CD14-positive monocyte (primary cell): ENCODE results near the gene SETX. TPM values are rescaled to one million over a fixed set of nuclear protein-coding genes. Genes with fewer than 3 reads are reported as not detected.

Experiments used
- DNase-seq, 3 donors: peaks; one replicate each; pipeline ENCODE4 v3.0.0-alpha.2; 2011 to 2022
- H2AFZ ChIP-seq: 2 replicates; pipeline ENCODE4 v1.6.0; 2012; ENCODE audit warnings: mild to moderate bottlenecking, low read depth, low read length, inconsistent platforms; ENCODE audit not compliant: insufficient read depth, poor library complexity, severe bottlenecking
- H3K27ac ChIP-seq, 2 donors: 1 replicate in 1 of 2; 2 replicates in 1 of 2; pipeline ENCODE4 v1.5.1; 2012 to 2013; ENCODE audit warnings: low read length in 2 of 2, control low read depth in 1 of 2, inconsistent platforms in 1 of 2, low read depth in 1 of 2, mild to moderate bottlenecking in 1 of 2
- H3K27me3 ChIP-seq, 2 donors: one replicate each; pipeline versions ENCODE4 v1.6.0 to v1.6.1; 2011 to 2013; ENCODE audit warnings: low read length in 2 of 2; ENCODE audit not compliant: control insufficient read depth in 2 of 2, insufficient read depth in 2 of 2
- H3K36me3 ChIP-seq, 2 donors: replicated peaks in 1 of 2; 1 replicate in 1 of 2; 2 replicates in 1 of 2; pipeline versions ENCODE4 v1.5.1 to v1.6.1; 2012 to 2013; ENCODE audit warnings: low read length in 2 of 2, control low read depth in 1 of 2, inconsistent platforms in 1 of 2, mild to moderate bottlenecking in 1 of 2; ENCODE audit not compliant: insufficient read depth in 2 of 2, control insufficient read depth in 1 of 2
- H3K4me1 ChIP-seq, 2 donors: 1 replicate in 1 of 2; 2 replicates in 1 of 2; pipeline versions ENCODE4 v1.5.1 to v1.6.1; 2012 to 2013; ENCODE audit warnings: low read length in 2 of 2, control low read depth in 1 of 2, inconsistent platforms in 1 of 2, mild to moderate bottlenecking in 1 of 2, moderate library complexity in 1 of 2; ENCODE audit not compliant: insufficient read depth in 2 of 2, control insufficient read depth in 1 of 2
- H3K4me2 ChIP-seq: replicated peaks from 2 replicates; pipeline ENCODE3; 2012; ENCODE audit warnings: low read length, moderate library complexity, mild to moderate bottlenecking; ENCODE audit not compliant: poor library complexity, severe bottlenecking; ENCODE audit errors: extremely low read depth
- H3K4me3 ChIP-seq, 3 experiments: fragments of 200-600 bp in 1 of 3; sonication (generic) in 1 of 3; replicated peaks in 1 of 3; 1 replicate in 2 of 3; 2 replicates in 1 of 3; pipeline ENCODE4 v1.5.1; 2011 to 2013; ENCODE audit warnings: low read length in 3 of 3, mild to moderate bottlenecking in 3 of 3, control low read depth in 2 of 3, low read depth in 2 of 3, inconsistent platforms in 1 of 3, moderate library complexity in 1 of 3
- H3K79me2 ChIP-seq: 2 replicates; pipeline ENCODE4 v1.6.0; 2012; ENCODE audit warnings: mild to moderate bottlenecking, control low read depth, inconsistent platforms, low read length, moderate library complexity; ENCODE audit not compliant: insufficient read depth
- H3K9ac ChIP-seq: 2 replicates; pipeline ENCODE4 v1.6.0; 2017; ENCODE audit warnings: low read length, mild to moderate bottlenecking; ENCODE audit not compliant: insufficient read depth, poor library complexity, severe bottlenecking
- H3K9me3 ChIP-seq, 2 donors: replicated peaks in 1 of 2; 1 replicate in 1 of 2; 2 replicates in 1 of 2; pipeline versions ENCODE4 v1.5.1 to v1.6.1; 2012 to 2013; ENCODE audit warnings: low read length in 2 of 2, control low read depth in 1 of 2; ENCODE audit not compliant: control insufficient read depth in 1 of 2, insufficient read depth in 1 of 2
- H4K20me1 ChIP-seq: 2 replicates; pipeline ENCODE4 v1.6.0; 2012; ENCODE audit warnings: mild to moderate bottlenecking, low read length, control low read depth, moderate library complexity; ENCODE audit not compliant: insufficient read depth
- H3K27ac Mint-ChIP-seq, 7 donors: one replicate each; pipeline ENCODE4 v1.8.0; 2020; ENCODE audit warnings: mild to moderate bottlenecking in 7 of 7, mixed read lengths in 7 of 7, moderate library complexity in 6 of 7, inconsistent platforms in 2 of 7
- H3K27me3 Mint-ChIP-seq, 3 donors: one replicate each; pipeline ENCODE4 v1.8.0; 2021 to 2022; ENCODE audit warnings: low read depth in 3 of 3, mild to moderate bottlenecking in 3 of 3, mixed read lengths in 3 of 3, moderate library complexity in 3 of 3, inconsistent platforms in 1 of 3
- H3K36me3 Mint-ChIP-seq, 2 donors: one replicate each; pipeline ENCODE4 v1.8.0; 2020; ENCODE audit warnings: mixed read lengths in 2 of 2, inconsistent platforms in 1 of 2, mild to moderate bottlenecking in 1 of 2
- H3K4me1 Mint-ChIP-seq: one replicate; pipeline ENCODE4 v1.8.0; 2020; ENCODE audit warnings: mild to moderate bottlenecking, mixed read lengths
- H3K4me3 Mint-ChIP-seq, 2 donors: one replicate each; pipeline ENCODE4 v1.8.0; 2020; ENCODE audit warnings: mild to moderate bottlenecking in 2 of 2, mixed read lengths in 2 of 2, moderate library complexity in 1 of 2
- H3K9me3 Mint-ChIP-seq, 7 donors: one replicate each; pipeline ENCODE4 v1.8.0; 2020 to 2022; ENCODE audit warnings: mixed read lengths in 7 of 7, mild to moderate bottlenecking in 6 of 7, moderate library complexity in 6 of 7, inconsistent platforms in 2 of 7
- CTCF ChIP-seq: fragments of 200-600 bp; IDR thresholded peaks from one replicate; pipeline ENCODE4 v1.8.0; 2022; ENCODE audit warnings: antibody characterized with exemption, mild to moderate bottlenecking
- WGBS: methylation state at CpG from one replicate; pipeline ENCODE4 v1.1.5; 2013; ENCODE audit warnings: missing lambda C conversion rate; ENCODE audit not compliant: insufficient coverage; 5-methylcytosine and 5-hydroxymethylcytosine counted together
- intact Hi-C, 2 donors: fragments of 100-400 bp; cut with micrococcal nuclease; formaldehyde crosslinking; loops; one replicate each; pipeline versions ENCODE4 v1.15.0 to v1.15.1; 2023
- polyA plus RNA-seq, 3 donors: library from polyadenylated mRNA; depleted of rRNA in 1 of 3; unstranded in 2 of 3; stranded (reverse) in 1 of 3; fragments of 300-500 nt in 2 of 3; fragments of >200 nt in 1 of 3; fragmentation: Illumina TruSeq in 2 of 3; gene quantifications; 1 replicate in 2 of 3; 2 replicates in 1 of 3; pipeline ENCODE4 v1.2.3, GENCODE V29; 2012 to 2021

The SETX gene
- polyA plus RNA-seq, 3 donors, result 18.4 to 31.7 (median 24.2) TPM

GRCh38 chr9:132268725-132269352 lies 85.9 kb downstream of the SETX start:
- Histone ChIP-seq H4K20me1 (peaks cover 96% of the 10 kb centered on the region), H3K27me3 (no peaks in the 10 kb centered on the region), H3K9me3 (no peaks in the 10 kb centered on the region), H3K4me2 (no peak overlapping the region), H3K4me3 (no peak overlapping the region), H3K27ac (no peak overlapping the region), H3K4me1 (no peaks in the 10 kb centered on the region), H3K79me2 (no peaks in the 10 kb centered on the region), H3K9ac (no peak overlapping the region), H3K36me3 (peaks cover 90 to 99% of the 10 kb centered on the region in 2 donors), H2AFZ (no peak overlapping the region)
- Mint-ChIP-seq H3K4me1 (no peaks in the 10 kb centered on the region), H3K4me3 (no peak overlapping the region), H3K9me3 (no peaks in the 10 kb centered on the region), H3K36me3 (peaks cover 69 to 91% of the 10 kb centered on the region in 2 donors), H3K27me3 (peaks cover 0 to 2% (median 0%) of the 10 kb centered on the region in 3 donors), H3K27ac (peak overlapping the region in 1 of 7 donors; percentile 73)
- 79% methylated on average over 6 of the region's 10 CpGs for WGBS
- intact Hi-C loops, result loop anchor here (1.0 to 5.0 kb wide), 2 partner anchors 504 to 507 kb away; no protein-coding TSS in a partner anchor
- peak; percentile 41 to 54 (median 52) for DNase-seq
- peak; percentile 96 for TF ChIP-seq CTCF

- intact Hi-C loops, result loop anchor here in 1 of 2 donors (5.0 kb wide), 1 partner anchor 505 kb away; no protein-coding TSS in a partner anchor
- WGBS, result 100% methylated on average over 2 of the region's 3 CpGs
- no peak overlapping the region for H3K4me3 Mint-ChIP-seq
- H3K27ac Mint-ChIP-seq, result peak overlapping the region in 1 of 7 donors; percentile 28
- H3K36me3 Mint-ChIP-seq, result peaks cover 68 to 91% of the 10 kb centered on the region in 2 donors
- H3K9me3 Mint-ChIP-seq, result no peaks in the 10 kb centered on the region
- no peaks in the 10 kb centered on the region for H3K4me1 Mint-ChIP-seq
- H3K9me3 ChIP-seq, result no peaks in the 10 kb centered on the region
- no peak overlapping the region for H3K27ac ChIP-seq
- no peak overlapping the region for H2AFZ ChIP-seq
- H3K79me2 ChIP-seq, result no peaks in the 10 kb centered on the region
- no peak for TF ChIP-seq CTCF
- H4K20me1 ChIP-seq, result peaks cover 96% of the 10 kb centered on the region
- H3K4me3 ChIP-seq, result no peak overlapping the region
- no peak overlapping the region for H3K4me2 ChIP-seq
- no peak for DNase-seq
- H3K9ac ChIP-seq, result no peak overlapping the region
- no peaks in the 10 kb centered on the region for H3K27me3 ChIP-seq
- no peaks in the 10 kb centered on the region for H3K4me1 ChIP-seq
- peaks cover 90 to 99% of the 10 kb centered on the region in 2 donors for H3K36me3 ChIP-seq
- peaks cover 0 to 2% (median 0%) of the 10 kb centered on the region in 3 donors for H3K27me3 Mint-ChIP-seq
Measured at GRCh38 chr9:132267660-132268059, 87.1 kb downstream of the SETX start.
